Thoracic aorta (tissue), 2 donors: ENCODE measurements around the gene DCC. TPM values are rescaled to one million over a fixed set of nuclear protein-coding genes. Genes with fewer than 3 reads are reported as not detected.

Experiments used
- ATAC-seq: fragments of 150-250 bp; one replicate; pipeline ENCODE4 v1.8.0; 2017; ENCODE audit warnings: low read depth; ENCODE audit not compliant: insufficient number of reproducible peaks, low FRiP score
- DNase-seq: peaks from one replicate; pipeline ENCODE4 v3.0.0-alpha.2; 2020; ENCODE audit warnings: low spot score
- H3K27ac ChIP-seq, 2 donors: fragments of 200-600 bp; sonication (generic); 1 replicate in 1 of 2; 2 replicates in 1 of 2; pipeline ENCODE4 v1.5.1; 2016; ENCODE audit warnings: mild to moderate bottlenecking in 2 of 2, moderate library complexity in 2 of 2
- H3K27me3 ChIP-seq: fragments of 200-600 bp; sonication (generic); replicated peaks from 2 replicates; pipeline ENCODE4 v1.6.0; 2016; ENCODE audit warnings: mild to moderate bottlenecking; ENCODE audit not compliant: insufficient read depth
- H3K36me3 ChIP-seq: fragments of 200-600 bp; sonication (generic); one replicate; pipeline ENCODE4 v1.5.1; 2016
- H3K4me1 ChIP-seq, 2 donors: fragments of 200-600 bp; sonication (generic); 1 replicate in 1 of 2; 2 replicates in 1 of 2; pipeline versions ENCODE4 v1.5.1 to v1.6.0; 2016; ENCODE audit warnings: low read depth in 2 of 2, mild to moderate bottlenecking in 1 of 2; ENCODE audit not compliant: control insufficient read depth in 1 of 2
- H3K4me3 ChIP-seq: fragments of 200-600 bp; sonication (generic); 2 replicates; pipeline ENCODE4 v1.5.1; 2016; ENCODE audit warnings: mild to moderate bottlenecking
- H3K9me3 ChIP-seq: fragments of 200-600 bp; sonication (generic); 2 replicates; pipeline ENCODE4 v1.5.1; 2016
- total RNA-seq, 2 donors: library from RNA; depleted of rRNA; stranded (reverse); fragments of >200 nt; gene quantifications; one replicate each; pipeline versions ENCODE4 v1.1.0 to v1.2.3, GENCODE V29; 2016
- TF ChIP-seq, protein P1 (sequence below): fragments of 200-600 bp; sonication (generic); IDR thresholded peaks from one replicate; pipeline ENCODE4 v1.5.1; 2019; ENCODE audit warnings: antibody characterized with exemption

Gene DCC
- total RNA-seq, 2 donors from 2014 or later = not detected

DNA sequence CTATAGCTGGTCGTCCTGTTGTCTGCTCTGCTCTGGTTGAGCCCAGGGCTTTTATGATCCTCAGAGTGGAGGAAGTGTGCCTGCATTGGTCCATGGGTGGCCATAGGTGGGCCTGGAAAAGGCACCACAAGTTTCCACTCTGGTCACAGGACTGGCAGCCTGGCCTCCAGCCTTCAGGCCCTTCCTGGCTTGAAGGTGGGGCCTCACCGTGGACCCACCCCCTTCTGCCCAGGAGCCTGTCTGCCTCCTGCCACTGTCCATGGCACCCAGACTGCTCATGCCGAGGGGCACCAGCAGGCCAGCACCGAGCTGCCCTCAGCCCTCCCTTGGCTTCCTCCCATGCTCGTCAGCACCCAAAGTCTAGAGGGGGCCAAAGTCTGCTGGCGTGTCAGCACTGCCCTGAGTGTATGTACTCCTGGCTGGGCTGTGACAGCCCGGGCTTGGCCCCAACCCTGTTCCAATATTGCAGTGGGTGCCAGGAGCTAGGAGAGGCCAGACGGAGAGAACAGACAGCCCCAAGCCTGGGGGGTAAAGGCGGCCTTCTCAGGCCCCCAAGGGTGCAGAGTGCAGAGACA lies 529.4 kb downstream of the DCC start:
- Histone ChIP-seq H3K36me3 (no peaks in the 10 kb centered on the region), H3K4me3 (no peak overlapping the region), H3K4me1 (no peaks in the 10 kb centered on the region), H3K27me3 (no peaks in the 10 kb centered on the region), H3K9me3 (no peaks in the 10 kb centered on the region), H3K27ac (no peak overlapping the region)
- TF ChIP-seq, protein P1, sequence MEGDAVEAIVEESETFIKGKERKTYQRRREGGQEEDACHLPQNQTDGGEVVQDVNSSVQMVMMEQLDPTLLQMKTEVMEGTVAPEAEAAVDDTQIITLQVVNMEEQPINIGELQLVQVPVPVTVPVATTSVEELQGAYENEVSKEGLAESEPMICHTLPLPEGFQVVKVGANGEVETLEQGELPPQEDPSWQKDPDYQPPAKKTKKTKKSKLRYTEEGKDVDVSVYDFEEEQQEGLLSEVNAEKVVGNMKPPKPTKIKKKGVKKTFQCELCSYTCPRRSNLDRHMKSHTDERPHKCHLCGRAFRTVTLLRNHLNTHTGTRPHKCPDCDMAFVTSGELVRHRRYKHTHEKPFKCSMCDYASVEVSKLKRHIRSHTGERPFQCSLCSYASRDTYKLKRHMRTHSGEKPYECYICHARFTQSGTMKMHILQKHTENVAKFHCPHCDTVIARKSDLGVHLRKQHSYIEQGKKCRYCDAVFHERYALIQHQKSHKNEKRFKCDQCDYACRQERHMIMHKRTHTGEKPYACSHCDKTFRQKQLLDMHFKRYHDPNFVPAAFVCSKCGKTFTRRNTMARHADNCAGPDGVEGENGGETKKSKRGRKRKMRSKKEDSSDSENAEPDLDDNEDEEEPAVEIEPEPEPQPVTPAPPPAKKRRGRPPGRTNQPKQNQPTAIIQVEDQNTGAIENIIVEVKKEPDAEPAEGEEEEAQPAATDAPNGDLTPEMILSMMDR = no peak
- no peak for ATAC-seq
- DNase-seq = no peak

DNA sequence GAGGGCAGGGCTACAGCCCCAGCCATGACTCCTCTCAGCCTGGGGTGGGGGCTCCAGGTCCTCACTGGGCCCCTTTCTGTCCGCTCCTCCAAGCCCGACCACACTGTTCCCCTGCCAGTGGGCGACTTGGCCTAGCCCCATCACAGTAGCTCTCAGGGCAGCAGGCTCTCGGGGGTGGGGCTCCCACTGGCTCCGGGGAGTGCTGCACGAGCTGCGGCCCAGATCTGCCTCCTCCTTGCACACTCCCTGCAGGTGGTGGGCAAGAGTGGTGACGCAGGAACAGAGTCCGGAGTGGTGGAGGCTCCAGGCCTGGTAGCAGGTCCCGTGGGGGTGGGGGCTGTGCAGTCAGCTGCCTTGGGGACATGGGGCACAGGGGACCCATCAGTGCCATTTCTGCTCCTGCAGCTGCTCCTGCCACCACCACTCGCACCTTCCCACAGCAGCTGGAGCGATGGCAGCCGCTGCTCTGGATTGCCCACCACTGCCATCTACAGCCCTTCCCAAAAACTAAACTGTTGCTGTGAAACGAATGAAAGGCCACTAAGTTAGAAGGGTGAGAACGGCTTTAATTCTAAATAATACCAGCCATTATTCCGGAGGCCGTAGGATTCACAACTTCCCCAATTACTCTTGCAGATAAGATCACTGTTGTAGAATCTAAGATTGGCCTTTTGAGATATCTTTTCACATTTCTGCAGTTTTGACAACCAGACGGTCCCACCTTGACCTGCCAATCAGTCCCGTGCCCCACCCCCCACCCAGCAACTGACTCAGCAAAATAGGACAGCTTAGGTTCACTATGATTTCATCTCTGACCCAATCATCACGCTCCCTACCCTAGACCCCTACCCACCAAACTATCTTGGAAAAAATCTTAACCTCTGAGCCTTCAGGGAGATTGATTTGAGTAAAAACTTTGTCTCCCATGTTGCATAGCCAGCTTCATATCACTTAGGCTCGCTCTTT lies 530.2 kb downstream of the DCC start:
- ATAC-seq (no peak), DNase-seq (no peak)
- no peaks in the 10 kb centered on the region for H3K9me3 ChIP-seq
- H3K27me3 ChIP-seq = no peaks in the 10 kb centered on the region
- TF ChIP-seq, protein P1 = no peak
- no peaks in the 10 kb centered on the region for H3K4me1 ChIP-seq
- H3K36me3 ChIP-seq = no peaks in the 10 kb centered on the region
- no peak overlapping the region for H3K4me3 ChIP-seq
- H3K27ac ChIP-seq = no peak overlapping the region

DNA sequence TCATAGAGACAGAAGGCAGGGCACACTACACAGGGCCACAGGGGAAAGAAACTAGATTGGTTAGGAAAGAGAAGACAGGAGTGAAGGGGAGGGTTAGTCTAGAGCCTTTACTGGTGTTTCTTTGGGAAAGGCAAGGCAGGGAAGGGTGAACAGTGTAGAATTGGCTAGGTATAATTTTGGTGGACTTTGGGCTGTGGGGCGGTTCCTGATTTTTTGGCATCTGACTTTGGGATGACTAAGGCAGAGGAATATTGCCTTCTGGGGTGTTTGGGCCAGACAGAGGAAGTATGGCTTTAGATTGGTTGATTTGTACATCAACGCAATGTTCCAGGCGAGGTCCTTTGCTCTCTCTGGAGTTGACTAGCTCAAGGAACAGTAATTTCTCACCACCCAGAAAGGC lies 534.8 kb downstream of the DCC start:
- DNase-seq (no peak), ATAC-seq (no peak)
- Histone ChIP-seq H3K27ac (no peak overlapping the region), H3K36me3 (no peaks in the 10 kb centered on the region), H3K4me3 (no peak overlapping the region), H3K27me3 (no peaks in the 10 kb centered on the region), H3K4me1 (no peaks in the 10 kb centered on the region), H3K9me3 (no peaks in the 10 kb centered on the region)
- TF ChIP-seq, protein P1 = no peak

DNA sequence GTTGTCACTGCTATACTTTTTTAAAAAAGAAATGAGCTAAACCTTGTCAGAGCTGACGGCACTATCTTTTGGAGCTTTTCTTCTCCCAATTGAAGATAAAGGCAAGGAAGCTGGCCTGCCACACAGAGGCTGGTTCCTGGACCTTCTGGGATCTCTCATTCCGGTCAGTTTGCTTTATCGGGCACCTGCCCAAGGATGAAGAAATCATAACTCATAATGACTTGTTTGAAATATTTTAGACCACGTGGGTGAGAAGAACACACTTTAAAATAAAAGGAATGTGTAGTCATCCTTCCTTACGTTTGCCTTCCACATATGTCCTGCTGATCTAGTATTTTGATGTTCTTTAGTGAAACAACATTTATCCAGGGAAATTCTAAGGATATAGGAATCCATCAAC lies 535.7 kb downstream of the DCC start:
- TF ChIP-seq, protein P1 = no peak
- no peaks in the 10 kb centered on the region for H3K9me3 ChIP-seq
- no peaks in the 10 kb centered on the region for H3K27me3 ChIP-seq
- no peaks in the 10 kb centered on the region for H3K36me3 ChIP-seq
- H3K4me1 ChIP-seq = no peaks in the 10 kb centered on the region
- no peak overlapping the region for H3K27ac ChIP-seq
- no peak overlapping the region for H3K4me3 ChIP-seq
- ATAC-seq = no peak
- DNase-seq = no peak

DNA sequence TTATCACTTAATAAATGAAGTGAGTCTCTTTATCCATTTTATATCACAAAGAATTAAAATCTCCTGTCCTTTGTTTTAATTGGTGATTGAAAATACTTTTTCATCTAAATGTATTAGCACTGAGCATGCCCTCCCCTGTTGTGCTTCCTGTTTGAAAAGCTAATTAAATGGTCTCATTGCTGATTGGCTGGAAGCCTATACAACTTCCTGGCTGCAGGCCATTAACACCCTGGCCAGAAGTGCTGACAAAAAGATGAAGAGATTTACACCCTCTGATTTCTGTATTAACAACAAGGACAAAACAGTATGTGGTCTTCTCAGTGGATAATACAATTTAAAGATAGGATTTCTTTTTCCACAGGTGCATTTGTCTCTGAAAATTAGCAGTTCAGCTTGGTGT lies 548.0 kb downstream of the DCC start:
- ATAC-seq (no peak), DNase-seq (no peak)
- Histone ChIP-seq H3K27me3 (no peaks in the 10 kb centered on the region), H3K36me3 (no peaks in the 10 kb centered on the region), H3K27ac (no peak overlapping the region), H3K9me3 (peaks cover 3% of the 10 kb centered on the region), H3K4me1 (no peaks in the 10 kb centered on the region), H3K4me3 (no peak overlapping the region)
- TF ChIP-seq, protein P1 = no peak
